Choroid plexus epithelial cell (primary cell): ENCODE results near the gene CH25H.
"Not testable (repeated sequence)": the region's sequence is repeated elsewhere in the genome, so short reads cannot be mapped to it uniquely, and the experiment has no call there.

Experiments used
- DNase-seq: peaks from one replicate; pipeline ENCODE4 v3.0.0-alpha.2; 2010; ENCODE audit warnings: low read depth
- H3K4me3 ChIP-seq: 2 replicates; pipeline ENCODE4 v1.5.1; 2011; ENCODE audit warnings: low read depth, mild to moderate bottlenecking, control low read depth, low read length, moderate library complexity
- CTCF ChIP-seq: conservative IDR thresholded peaks from 2 replicates; pipeline ENCODE4 v1.5.1; 2011; ENCODE audit warnings: low read depth, mild to moderate bottlenecking, control low read depth, inconsistent platforms, low read length, moderate library complexity

The CH25H gene

GRCh38 chr10:89248990-89249389 is 41.9 kb upstream of the CH25H start:
- no peak for TF ChIP-seq CTCF
- no peak overlapping the region for H3K4me3 ChIP-seq
- DNase-seq, result no peak

GRCh38 chr10:89247623-89248022 is 40.5 kb upstream of the CH25H start:
- H3K4me3 ChIP-seq, DNase-seq: not testable (repeated sequence)

- peak; percentile 9 for TF ChIP-seq CTCF
- H3K4me3 ChIP-seq, result no peak overlapping the region
- DNase-seq, result no peak
Measured at GRCh38 chr10:89245802-89246201, 38.7 kb upstream of the CH25H start.

- H3K4me3 ChIP-seq, result no peak overlapping the region
- peak; percentile 49 for DNase-seq
- no peak for TF ChIP-seq CTCF
Measured at GRCh38 chr10:89242840-89243568, 35.9 kb upstream of the CH25H start.

- no peak overlapping the region for H3K4me3 ChIP-seq
- TF ChIP-seq CTCF, result no peak
- DNase-seq, result no peak
Measured at GRCh38 chr10:89242345-89242684, 35.2 kb upstream of the CH25H start.

GRCh38 chr10:89241486-89242344 is 34.6 kb upstream of the CH25H start:
- no peak overlapping the region for H3K4me3 ChIP-seq
- TF ChIP-seq CTCF, result no peak

GRCh38 chr10:89241026-89241425 is 33.9 kb upstream of the CH25H start:
- DNase-seq, result no peak
- no peak overlapping the region for H3K4me3 ChIP-seq
- no peak for TF ChIP-seq CTCF

More at GRCh38 chr10:89241486-89242344, 34.6 kb upstream of the CH25H start:
- peak; percentile 84 for DNase-seq
